Measurements from ENCODE around the gene PLAAT2. TPM values are rescaled to one million over a fixed set of nuclear protein-coding genes. Genes with fewer than 3 reads are reported as not detected.

The PLAAT2 gene
- total RNA-seq, 1 donor from 2014 or later: not detected

- H3K9me3 Mint-ChIP-seq (ENCODE audit: low read depth): peaks cover 3% of the 10 kb centered on the region
- peak overlapping the region; percentile 79 for H3K27ac Mint-ChIP-seq (ENCODE audit: unreplicated experiment)
- DNase-seq (ENCODE audit: low spot score): no peak
- peak; percentile 45 for TF ChIP-seq CTCF (IDR thresholded peaks at IDR 0.05)
- H3K27me3 Mint-ChIP-seq (ENCODE audit: low read depth): peaks cover 3% of the 10 kb centered on the region
- H3K36me3 Mint-ChIP-seq (ENCODE audit: low read depth): peaks cover 21% of the 10 kb centered on the region
- peaks cover 14% of the 10 kb centered on the region for H3K4me1 Mint-ChIP-seq (ENCODE audit: low read depth)
- H3K4me3 Mint-ChIP-seq (ENCODE audit: unreplicated experiment): peak overlapping the region; percentile 58
Observed at GRCh38 chr11:63573881-63574855, 11.0 kb upstream of the PLAAT2 start.

- H3K9me3 Mint-ChIP-seq (ENCODE audit: low read depth): no peaks in the 10 kb centered on the region
- DNase-seq (ENCODE audit: low spot score): no peak
- H3K36me3 Mint-ChIP-seq (ENCODE audit: low read depth): peaks cover 16% of the 10 kb centered on the region
- peaks cover 3% of the 10 kb centered on the region for H3K27me3 Mint-ChIP-seq (ENCODE audit: low read depth)
- H3K4me3 Mint-ChIP-seq (ENCODE audit: unreplicated experiment): no peak overlapping the region
- H3K27ac Mint-ChIP-seq (ENCODE audit: unreplicated experiment): no peak overlapping the region
- peaks cover 25% of the 10 kb centered on the region for H3K4me1 Mint-ChIP-seq (ENCODE audit: low read depth)
- no peak for TF ChIP-seq CTCF (IDR thresholded peaks at IDR 0.05)
Observed at GRCh38 chr11:63572026-63572688, 9.0 kb upstream of the PLAAT2 start.

GRCh38 chr11:63569570-63569969, 6.4 kb upstream of the PLAAT2 start:
- DNase-seq (ENCODE audit: low spot score): no peak
- peaks cover 32% of the 10 kb centered on the region for H3K4me1 Mint-ChIP-seq (ENCODE audit: low read depth)
- H3K4me3 Mint-ChIP-seq (ENCODE audit: unreplicated experiment): no peak overlapping the region
- no peak overlapping the region for H3K27ac Mint-ChIP-seq (ENCODE audit: unreplicated experiment)
- no peak for TF ChIP-seq CTCF (IDR thresholded peaks at IDR 0.05)
- H3K27me3 Mint-ChIP-seq (ENCODE audit: low read depth): peaks cover 3% of the 10 kb centered on the region
- H3K9me3 Mint-ChIP-seq (ENCODE audit: low read depth): no peaks in the 10 kb centered on the region
- H3K36me3 Mint-ChIP-seq (ENCODE audit: low read depth): peaks cover 13% of the 10 kb centered on the region

GRCh38 chr11:63567044-63567840, 4.1 kb upstream of the PLAAT2 start:
- Mint-ChIP-seq H3K27me3 (ENCODE audit: low read depth) (peaks cover 3% of the 10 kb centered on the region), H3K27ac (ENCODE audit: unreplicated experiment) (peak overlapping the region; percentile 71), H3K4me1 (ENCODE audit: low read depth) (peaks cover 24% of the 10 kb centered on the region), H3K4me3 (ENCODE audit: unreplicated experiment) (no peak overlapping the region), H3K36me3 (ENCODE audit: low read depth) (no peaks in the 10 kb centered on the region), H3K9me3 (ENCODE audit: low read depth) (no peaks in the 10 kb centered on the region)
- no peak for TF ChIP-seq CTCF (IDR thresholded peaks at IDR 0.05)
- DNase-seq (ENCODE audit: low spot score): no peak

All from chondrocyte (in vitro differentiated cells).